GM23338 (cell line): ENCODE results near the gene STK11IP. TPM values are rescaled to one million over a fixed set of nuclear protein-coding genes. Genes with fewer than 3 reads are reported as not detected.

Experiments used
- ATAC-seq: fragments of 200-7000 bp; cut with Tn5 transposase; 3 replicates; pipeline ENCODE4 v1.9.1; 2020
- DNase-seq: peaks from one replicate; pipeline ENCODE4 v3.0.0-alpha.2; 2015; ENCODE audit warnings: low spot score
- H2AFZ ChIP-seq: fragments of 200-600 bp; sonication (generic); 2 replicates; pipeline ENCODE4 v1.8.0; 2016; ENCODE audit warnings: antibody characterized with exemption, mild to moderate bottlenecking, moderate library complexity
- H3F3A ChIP-seq: fragments of 200-600 bp; sonication (generic); replicated peaks from 2 replicates; pipeline ENCODE4 v1.8.0; 2017; ENCODE audit warnings: antibody characterized with exemption, mixed run types, low read depth
- H3K27ac ChIP-seq: fragments of 200-600 bp; sonication (generic); 2 replicates; pipeline ENCODE4 v1.6.1; 2016; ENCODE audit warnings: low read depth
- H3K27me3 ChIP-seq: fragments of 200-600 bp; sonication (generic); 2 replicates; pipeline ENCODE4 v1.8.0; 2016; ENCODE audit warnings: mild to moderate bottlenecking, mixed run types, moderate library complexity; ENCODE audit not compliant: insufficient read depth
- H3K36me3 ChIP-seq: fragments of 200-600 bp; sonication (generic); 2 replicates; pipeline ENCODE4 v1.8.0; 2016; ENCODE audit warnings: mild to moderate bottlenecking; ENCODE audit not compliant: insufficient read depth
- H3K4me1 ChIP-seq: fragments of 200-600 bp; sonication (generic); 2 replicates; pipeline ENCODE4 v1.8.0; 2016; ENCODE audit warnings: mild to moderate bottlenecking, moderate library complexity; ENCODE audit not compliant: insufficient read depth
- H3K4me2 ChIP-seq: fragments of 200-600 bp; sonication (generic); 2 replicates; pipeline ENCODE4 v1.7.1; 2017; ENCODE audit warnings: mixed run types
- H3K4me3 ChIP-seq: fragments of 200-600 bp; sonication (generic); 2 replicates; pipeline ENCODE4 v1.6.1; 2016; ENCODE audit warnings: mixed run types
- H3K79me2 ChIP-seq: fragments of 200-600 bp; sonication (generic); replicated peaks from 2 replicates; pipeline ENCODE4 v1.8.0; 2017; ENCODE audit warnings: mild to moderate bottlenecking; ENCODE audit not compliant: insufficient read depth
- H3K9me2 ChIP-seq: fragments of 200-600 bp; sonication (generic); 2 replicates; pipeline ENCODE4 v1.8.0; 2017; ENCODE audit not compliant: insufficient read depth
- H4K20me1 ChIP-seq: fragments of 200-600 bp; sonication (generic); replicated peaks from 2 replicates; pipeline ENCODE4 v1.8.0; 2017; ENCODE audit warnings: mild to moderate bottlenecking; ENCODE audit not compliant: insufficient read depth
- H3K27ac Mint-ChIP-seq: 2 replicates; pipeline ENCODE4 v1.8.0; 2020; ENCODE audit warnings: inconsistent platforms, mild to moderate bottlenecking, moderate library complexity, mixed read lengths
- H3K27me3 Mint-ChIP-seq: 3 replicates; pipeline ENCODE4 v1.8.0; 2022; ENCODE audit warnings: low read depth, mild to moderate bottlenecking, moderate library complexity, mixed read lengths, inconsistent platforms; ENCODE audit not compliant: insufficient read depth, poor library complexity
- H3K36me3 Mint-ChIP-seq: 3 replicates; pipeline ENCODE4 v1.8.0; 2021; ENCODE audit warnings: low read depth, mild to moderate bottlenecking, inconsistent platforms, moderate library complexity, mixed read lengths
- H3K4me1 Mint-ChIP-seq: 3 replicates; pipeline ENCODE4 v1.8.0; 2020; ENCODE audit warnings: mild to moderate bottlenecking, inconsistent platforms, mixed read lengths
- H3K4me3 Mint-ChIP-seq: 3 replicates; pipeline ENCODE4 v1.8.0; 2021; ENCODE audit warnings: moderate library complexity, mild to moderate bottlenecking, inconsistent platforms, mixed read lengths
- H3K9me3 Mint-ChIP-seq: 3 replicates; pipeline ENCODE4 v1.8.0; 2020; ENCODE audit warnings: moderate library complexity, mild to moderate bottlenecking, inconsistent platforms, mixed read lengths
- CREB1 ChIP-seq: fragments of 250-450 bp; sonication (Bioruptor Pico); IDR thresholded peaks from 2 replicates; pipeline ENCODE4 v1.5.0; 2020; ENCODE audit warnings: low read depth, mild to moderate bottlenecking, moderate library complexity
- EZH2 ChIP-seq: fragments of 200-600 bp; sonication (generic); IDR thresholded peaks from one replicate; pipeline ENCODE4 v1.8.0; 2017; ENCODE audit warnings: antibody characterized with exemption, mild to moderate bottlenecking, low read depth; ENCODE audit not compliant: unreplicated experiment
- EZH2phosphoT487 ChIP-seq: fragments of 200-600 bp; sonication (generic); IDR thresholded peaks from one replicate; pipeline ENCODE4 v1.8.1; 2018; ENCODE audit warnings: antibody characterized with exemption; ENCODE audit not compliant: unreplicated experiment
- JUNB ChIP-seq: IDR thresholded peaks from one replicate; pipeline ENCODE4 v1.6.1; 2016; ENCODE audit warnings: antibody characterized with exemption; ENCODE audit not compliant: unreplicated experiment
- NANOG ChIP-seq: IDR thresholded peaks from 2 replicates; pipeline ENCODE4 v1.6.1; 2016; ENCODE audit warnings: antibody characterized with exemption, borderline replicate concordance
- POLR2AphosphoS5 ChIP-seq: IDR thresholded peaks from 2 replicates; pipeline ENCODE4 v1.6.1; 2016; ENCODE audit warnings: antibody characterized with exemption, low read depth
- REST ChIP-seq: IDR thresholded peaks from one replicate; pipeline ENCODE4 v1.6.1; 2018; ENCODE audit warnings: antibody characterized with exemption; ENCODE audit not compliant: unreplicated experiment
- STAT1 ChIP-seq: IDR thresholded peaks from one replicate; pipeline ENCODE4 v1.6.1; 2016; ENCODE audit warnings: antibody characterized with exemption; ENCODE audit not compliant: unreplicated experiment
- ZNF114 ChIP-seq: fragments of 250-450 bp; sonication (Bioruptor Pico); IDR thresholded peaks from 2 replicates; pipeline ENCODE4 v1.5.0; 2020; ENCODE audit warnings: mild to moderate bottlenecking, moderate library complexity
- ZNF331 ChIP-seq: fragments of 250-450 bp; sonication (Bioruptor Pico); IDR thresholded peaks from 2 replicates; pipeline ENCODE4 v1.5.0; 2020; ENCODE audit warnings: low read depth, mild to moderate bottlenecking, moderate library complexity
- polyA plus RNA-seq: library from polyadenylated mRNA; unstranded; fragments of >200 nt; fragmentation: Nextera tagmentation; extraction: Ambion mirVana; gene quantifications from 2 replicates; pipeline ENCODE4 v1.2.1, GENCODE V29; 2016
- total RNA-seq: library from RNA; depleted of rRNA; stranded (reverse); fragments of >200 nt; shearing (Covaris generic); gene quantifications from 2 replicates; pipeline ENCODE4 v1.2.3, GENCODE V29; 2014
- TF ChIP-seq, protein P1 (sequence below), 2 experiments: fragments of 200-600 bp in 1 of 2; sonication (generic) in 1 of 2; conservative IDR thresholded peaks; 2 replicates each; pipeline versions ENCODE4 v1.5.1 to v1.6.1; 2016 to 2017; ENCODE audit warnings: antibody characterized with exemption in 2 of 2, low read depth in 2 of 2, mild to moderate bottlenecking in 2 of 2, moderate library complexity in 1 of 2
- TF ChIP-seq, protein P2 (sequence below): fragments of 250-450 bp; sonication (Bioruptor Pico); IDR thresholded peaks from 2 replicates; pipeline ENCODE4 v1.5.0; 2020; ENCODE audit warnings: mild to moderate bottlenecking, moderate library complexity
- TF ChIP-seq, protein P3 (sequence below): IDR thresholded peaks from 2 replicates; pipeline ENCODE4 v1.6.1; 2016; ENCODE audit warnings: antibody characterized with exemption

STK11IP gene
- total and polyA plus RNA-seq, 2 experiments from 2014 or later, result 16.6 to 28.1 TPM

DNA sequence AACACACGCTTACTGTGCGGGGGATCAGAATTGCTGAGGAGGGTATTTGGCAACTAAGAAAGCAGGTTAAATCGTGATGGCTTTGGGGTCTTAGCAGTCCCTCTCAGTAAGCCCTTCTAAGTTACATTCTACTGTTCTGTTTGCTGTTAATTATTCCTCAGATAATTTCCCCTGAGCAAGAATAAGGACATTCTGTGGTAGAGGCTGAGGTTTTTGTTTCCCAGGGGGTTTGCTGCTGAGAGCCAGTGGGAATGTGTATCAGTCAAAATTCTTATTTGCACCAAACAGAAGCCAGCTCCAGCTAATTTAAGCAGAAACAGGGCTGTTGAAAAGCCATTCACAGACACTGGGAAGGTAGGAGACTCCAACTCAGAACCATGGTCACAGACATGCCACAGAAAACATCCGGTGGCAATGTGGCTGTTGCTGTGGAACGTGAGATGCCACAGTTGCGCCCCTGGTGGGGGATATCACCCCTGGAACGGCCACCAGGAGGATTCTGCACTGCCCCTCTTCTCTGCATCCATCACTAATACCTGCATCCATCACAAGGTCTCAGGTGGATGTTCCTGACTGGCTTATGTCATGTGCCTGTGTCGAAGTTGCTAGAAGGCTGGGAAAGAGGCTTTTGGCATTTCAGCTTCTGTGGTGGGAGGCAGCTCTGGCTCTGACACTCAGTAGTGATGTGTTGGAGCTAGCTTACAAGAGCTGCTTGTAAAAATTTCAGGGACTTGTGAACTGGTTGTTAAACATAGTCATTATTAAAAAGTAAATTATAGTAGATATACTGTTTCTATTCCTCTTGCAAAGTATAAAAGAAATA lies 53.0 kb downstream of the STK11IP start:
- ATAC-seq, result peak; percentile 39; the same call in 1 of the 3 replicates
- H3K79me2 ChIP-seq, result no peaks in the 10 kb centered on the region

More for the DNA sequence above, 53.0 kb downstream of the STK11IP start:
- Mint-ChIP-seq H3K4me3 (no peak overlapping the region), H3K27ac (no peak overlapping the region), H3K9me3 (no peaks in the 10 kb centered on the region; the same call in 2 of the 3 replicates), H3K36me3 (no peaks in the 10 kb centered on the region), H3K4me1 (peaks cover 6% of the 10 kb centered on the region), H3K27me3 (peaks cover 1% of the 10 kb centered on the region)
- H2AFZ ChIP-seq, result no peak overlapping the region
- H3K27ac ChIP-seq, result no peak overlapping the region
- no peak overlapping the region for H3K4me2 ChIP-seq
- H3K9me2 ChIP-seq, result no peaks in the 10 kb centered on the region
- no peaks in the 10 kb centered on the region for H3F3A ChIP-seq
- no peak overlapping the region for H3K4me3 ChIP-seq
- DNase-seq, result no peak
- no peaks in the 10 kb centered on the region for H4K20me1 ChIP-seq
- H3K27me3 ChIP-seq, result no peaks in the 10 kb centered on the region
- peaks cover 5% of the 10 kb centered on the region; the same call in 1 of the 2 replicates for H3K4me1 ChIP-seq
- no peaks in the 10 kb centered on the region for H3K36me3 ChIP-seq
- TF ChIP-seq ZNF331 (CRISPR knock-in tag) (no peak), JUNB (no peak), EZH2 (no peak), POLR2AphosphoS5 (no peak), CREB1 (CRISPR knock-in tag) (no peak), STAT1 (no peak), NANOG (no peak), ZNF114 (CRISPR knock-in tag) (no peak), REST (no peak), EZH2phosphoT487 (no peak)
- TF ChIP-seq, protein P1, sequence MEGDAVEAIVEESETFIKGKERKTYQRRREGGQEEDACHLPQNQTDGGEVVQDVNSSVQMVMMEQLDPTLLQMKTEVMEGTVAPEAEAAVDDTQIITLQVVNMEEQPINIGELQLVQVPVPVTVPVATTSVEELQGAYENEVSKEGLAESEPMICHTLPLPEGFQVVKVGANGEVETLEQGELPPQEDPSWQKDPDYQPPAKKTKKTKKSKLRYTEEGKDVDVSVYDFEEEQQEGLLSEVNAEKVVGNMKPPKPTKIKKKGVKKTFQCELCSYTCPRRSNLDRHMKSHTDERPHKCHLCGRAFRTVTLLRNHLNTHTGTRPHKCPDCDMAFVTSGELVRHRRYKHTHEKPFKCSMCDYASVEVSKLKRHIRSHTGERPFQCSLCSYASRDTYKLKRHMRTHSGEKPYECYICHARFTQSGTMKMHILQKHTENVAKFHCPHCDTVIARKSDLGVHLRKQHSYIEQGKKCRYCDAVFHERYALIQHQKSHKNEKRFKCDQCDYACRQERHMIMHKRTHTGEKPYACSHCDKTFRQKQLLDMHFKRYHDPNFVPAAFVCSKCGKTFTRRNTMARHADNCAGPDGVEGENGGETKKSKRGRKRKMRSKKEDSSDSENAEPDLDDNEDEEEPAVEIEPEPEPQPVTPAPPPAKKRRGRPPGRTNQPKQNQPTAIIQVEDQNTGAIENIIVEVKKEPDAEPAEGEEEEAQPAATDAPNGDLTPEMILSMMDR (conservative IDR thresholded peaks at IDR 0.05; ENCODE audit: low read depth in 2 of 2), result no peak
- TF ChIP-seq, protein P2, sequence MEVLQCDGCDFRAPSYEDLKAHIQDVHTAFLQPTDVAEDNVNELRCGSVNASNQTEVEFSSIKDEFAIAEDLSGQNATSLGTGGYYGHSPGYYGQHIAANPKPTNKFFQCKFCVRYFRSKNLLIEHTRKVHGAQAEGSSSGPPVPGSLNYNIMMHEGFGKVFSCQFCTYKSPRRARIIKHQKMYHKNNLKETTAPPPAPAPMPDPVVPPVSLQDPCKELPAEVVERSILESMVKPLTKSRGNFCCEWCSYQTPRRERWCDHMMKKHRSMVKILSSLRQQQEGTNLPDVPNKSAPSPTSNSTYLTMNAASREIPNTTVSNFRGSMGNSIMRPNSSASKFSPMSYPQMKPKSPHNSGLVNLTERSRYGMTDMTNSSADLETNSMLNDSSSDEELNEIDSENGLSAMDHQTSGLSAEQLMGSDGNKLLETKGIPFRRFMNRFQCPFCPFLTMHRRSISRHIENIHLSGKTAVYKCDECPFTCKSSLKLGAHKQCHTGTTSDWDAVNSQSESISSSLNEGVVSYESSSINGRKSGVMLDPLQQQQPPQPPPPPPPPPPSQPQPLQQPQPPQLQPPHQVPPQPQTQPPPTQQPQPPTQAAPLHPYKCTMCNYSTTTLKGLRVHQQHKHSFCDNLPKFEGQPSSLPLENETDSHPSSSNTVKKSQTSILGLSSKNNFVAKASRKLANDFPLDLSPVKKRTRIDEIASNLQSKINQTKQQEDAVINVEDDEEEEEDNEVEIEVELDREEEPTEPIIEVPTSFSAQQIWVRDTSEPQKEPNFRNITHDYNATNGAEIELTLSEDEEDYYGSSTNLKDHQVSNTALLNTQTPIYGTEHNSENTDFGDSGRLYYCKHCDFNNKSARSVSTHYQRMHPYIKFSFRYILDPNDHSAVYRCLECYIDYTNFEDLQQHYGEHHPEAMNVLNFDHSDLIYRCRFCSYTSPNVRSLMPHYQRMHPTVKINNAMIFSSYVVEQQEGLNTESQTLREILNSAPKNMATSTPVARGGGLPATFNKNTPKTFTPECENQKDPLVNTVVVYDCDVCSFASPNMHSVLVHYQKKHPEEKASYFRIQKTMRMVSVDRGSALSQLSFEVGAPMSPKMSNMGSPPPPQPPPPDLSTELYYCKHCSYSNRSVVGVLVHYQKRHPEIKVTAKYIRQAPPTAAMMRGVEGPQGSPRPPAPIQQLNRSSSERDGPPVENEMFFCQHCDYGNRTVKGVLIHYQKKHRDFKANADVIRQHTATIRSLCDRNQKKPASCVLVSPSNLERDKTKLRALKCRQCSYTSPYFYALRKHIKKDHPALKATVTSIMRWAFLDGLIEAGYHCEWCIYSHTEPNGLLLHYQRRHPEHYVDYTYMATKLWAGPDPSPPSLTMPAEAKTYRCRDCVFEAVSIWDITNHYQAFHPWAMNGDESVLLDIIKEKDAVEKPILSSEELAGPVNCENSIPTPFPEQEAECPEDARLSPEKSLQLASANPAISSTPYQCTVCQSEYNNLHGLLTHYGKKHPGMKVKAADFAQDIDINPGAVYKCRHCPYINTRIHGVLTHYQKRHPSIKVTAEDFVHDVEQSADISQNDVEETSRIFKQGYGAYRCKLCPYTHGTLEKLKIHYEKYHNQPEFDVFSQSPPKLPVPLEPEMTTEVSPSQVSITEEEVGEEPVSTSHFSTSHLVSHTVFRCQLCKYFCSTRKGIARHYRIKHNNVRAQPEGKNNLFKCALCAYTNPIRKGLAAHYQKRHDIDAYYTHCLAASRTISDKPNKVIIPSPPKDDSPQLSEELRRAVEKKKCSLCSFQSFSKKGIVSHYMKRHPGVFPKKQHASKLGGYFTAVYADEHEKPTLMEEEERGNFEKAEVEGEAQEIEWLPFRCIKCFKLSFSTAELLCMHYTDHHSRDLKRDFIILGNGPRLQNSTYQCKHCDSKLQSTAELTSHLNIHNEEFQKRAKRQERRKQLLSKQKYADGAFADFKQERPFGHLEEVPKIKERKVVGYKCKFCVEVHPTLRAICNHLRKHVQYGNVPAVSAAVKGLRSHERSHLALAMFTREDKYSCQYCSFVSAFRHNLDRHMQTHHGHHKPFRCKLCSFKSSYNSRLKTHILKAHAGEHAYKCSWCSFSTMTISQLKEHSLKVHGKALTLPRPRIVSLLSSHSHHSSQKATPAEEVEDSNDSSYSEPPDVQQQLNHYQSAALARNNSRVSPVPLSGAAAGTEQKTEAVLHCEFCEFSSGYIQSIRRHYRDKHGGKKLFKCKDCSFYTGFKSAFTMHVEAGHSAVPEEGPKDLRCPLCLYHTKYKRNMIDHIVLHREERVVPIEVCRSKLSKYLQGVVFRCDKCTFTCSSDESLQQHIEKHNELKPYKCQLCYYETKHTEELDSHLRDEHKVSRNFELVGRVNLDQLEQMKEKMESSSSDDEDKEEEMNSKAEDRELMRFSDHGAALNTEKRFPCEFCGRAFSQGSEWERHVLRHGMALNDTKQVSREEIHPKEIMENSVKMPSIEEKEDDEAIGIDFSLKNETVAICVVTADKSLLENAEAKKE (CRISPR knock-in tag), result no peak
- TF ChIP-seq, protein P3, sequence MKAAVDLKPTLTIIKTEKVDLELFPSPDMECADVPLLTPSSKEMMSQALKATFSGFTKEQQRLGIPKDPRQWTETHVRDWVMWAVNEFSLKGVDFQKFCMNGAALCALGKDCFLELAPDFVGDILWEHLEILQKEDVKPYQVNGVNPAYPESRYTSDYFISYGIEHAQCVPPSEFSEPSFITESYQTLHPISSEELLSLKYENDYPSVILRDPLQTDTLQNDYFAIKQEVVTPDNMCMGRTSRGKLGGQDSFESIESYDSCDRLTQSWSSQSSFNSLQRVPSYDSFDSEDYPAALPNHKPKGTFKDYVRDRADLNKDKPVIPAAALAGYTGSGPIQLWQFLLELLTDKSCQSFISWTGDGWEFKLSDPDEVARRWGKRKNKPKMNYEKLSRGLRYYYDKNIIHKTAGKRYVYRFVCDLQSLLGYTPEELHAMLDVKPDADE, result no peak
